ENCODE results near the gene NEK6. TPM values are rescaled to one million over a fixed set of nuclear protein-coding genes. Genes with fewer than 3 reads are reported as not detected.

Gene NEK6
- polyA plus RNA-seq, 1 experiment = 73.6 TPM

- ChIA-PET CTCF (no interaction called here), POLR2A (no interaction called here)
- TF ChIP-seq, protein P1, sequence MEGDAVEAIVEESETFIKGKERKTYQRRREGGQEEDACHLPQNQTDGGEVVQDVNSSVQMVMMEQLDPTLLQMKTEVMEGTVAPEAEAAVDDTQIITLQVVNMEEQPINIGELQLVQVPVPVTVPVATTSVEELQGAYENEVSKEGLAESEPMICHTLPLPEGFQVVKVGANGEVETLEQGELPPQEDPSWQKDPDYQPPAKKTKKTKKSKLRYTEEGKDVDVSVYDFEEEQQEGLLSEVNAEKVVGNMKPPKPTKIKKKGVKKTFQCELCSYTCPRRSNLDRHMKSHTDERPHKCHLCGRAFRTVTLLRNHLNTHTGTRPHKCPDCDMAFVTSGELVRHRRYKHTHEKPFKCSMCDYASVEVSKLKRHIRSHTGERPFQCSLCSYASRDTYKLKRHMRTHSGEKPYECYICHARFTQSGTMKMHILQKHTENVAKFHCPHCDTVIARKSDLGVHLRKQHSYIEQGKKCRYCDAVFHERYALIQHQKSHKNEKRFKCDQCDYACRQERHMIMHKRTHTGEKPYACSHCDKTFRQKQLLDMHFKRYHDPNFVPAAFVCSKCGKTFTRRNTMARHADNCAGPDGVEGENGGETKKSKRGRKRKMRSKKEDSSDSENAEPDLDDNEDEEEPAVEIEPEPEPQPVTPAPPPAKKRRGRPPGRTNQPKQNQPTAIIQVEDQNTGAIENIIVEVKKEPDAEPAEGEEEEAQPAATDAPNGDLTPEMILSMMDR (IDR thresholded peaks at IDR 0.05; ENCODE audit: insufficient read depth, low read depth, low read length) = no peak
- DNase-seq (ENCODE audit: low read depth) = no peak
- Histone ChIP-seq H3K36me3 (ENCODE audit: control insufficient read depth, insufficient read depth, low read length) (peaks cover 1% of the 10 kb centered on the region; the same call in 1 of the 2 replicates), H3K27me3 (ENCODE audit: control insufficient read depth, insufficient read depth, low read length) (no peaks in the 10 kb centered on the region), H3K4me3 (ENCODE audit: low read depth, low read length) (no peak overlapping the region)
Observed at GRCh38 chr9:124283228-124283814, 25.6 kb downstream of the NEK6 start.

DNA sequence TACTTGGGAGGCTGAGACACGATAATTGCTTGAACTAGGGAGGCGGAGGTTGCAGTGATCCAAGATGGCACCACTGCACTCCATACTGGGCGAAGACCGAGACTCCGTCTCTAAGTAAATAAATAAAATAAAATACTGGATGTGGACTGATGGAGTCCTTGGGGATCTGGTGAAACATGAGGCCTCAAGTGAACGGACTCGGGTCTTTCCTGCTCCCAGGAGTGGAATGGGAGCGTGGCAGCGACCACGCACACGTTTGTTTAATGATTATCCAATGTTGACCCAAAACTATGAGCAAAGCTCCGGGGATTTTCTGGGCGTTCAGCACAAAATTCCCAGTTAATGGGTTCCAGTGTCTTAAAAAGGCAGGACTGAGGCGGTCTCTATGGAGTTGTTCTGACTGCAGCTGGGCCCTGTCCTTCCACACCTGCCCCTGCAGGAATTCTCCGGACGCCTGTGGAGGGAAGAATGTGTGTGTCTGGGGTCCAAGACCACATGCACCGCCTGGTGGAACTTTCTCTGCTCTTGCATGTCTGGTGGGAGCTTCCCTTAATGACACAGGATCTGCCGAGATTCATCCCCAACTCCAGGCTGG, 26.6 kb downstream of the NEK6 start:
- ChIA-PET POLR2A (no interaction called here), CTCF (no interaction called here)
- TF ChIP-seq, protein P1 (IDR thresholded peaks at IDR 0.05; ENCODE audit: insufficient read depth, low read depth, low read length) = no peak
- Histone ChIP-seq H3K36me3 (ENCODE audit: control insufficient read depth, insufficient read depth, low read length) (peaks cover 2% of the 10 kb centered on the region; the same call in 1 of the 2 replicates), H3K4me3 (ENCODE audit: low read depth, low read length) (no peak overlapping the region), H3K27me3 (ENCODE audit: control insufficient read depth, insufficient read depth, low read length) (no peaks in the 10 kb centered on the region)
- no peak for DNase-seq (ENCODE audit: low read depth)

GRCh38 chr9:124284940-124285441, 27.2 kb downstream of the NEK6 start:
- TF ChIP-seq, protein P1 (IDR thresholded peaks at IDR 0.05; ENCODE audit: insufficient read depth, low read depth, low read length) = no peak
- no peak overlapping the region for H3K4me3 ChIP-seq (ENCODE audit: low read depth, low read length)
- POLR2A ChIA-PET = no interaction called here
- H3K36me3 ChIP-seq (ENCODE audit: control insufficient read depth, insufficient read depth, low read length) = peaks cover 8% of the 10 kb centered on the region
- CTCF ChIA-PET = no interaction called here
- no peaks in the 10 kb centered on the region for H3K27me3 ChIP-seq (ENCODE audit: control insufficient read depth, insufficient read depth, low read length)
- peak; percentile 40 for DNase-seq (ENCODE audit: low read depth)

- Histone ChIP-seq H3K4me3 (ENCODE audit: low read depth, low read length) (no peak overlapping the region), H3K27me3 (ENCODE audit: control insufficient read depth, insufficient read depth, low read length) (no peaks in the 10 kb centered on the region), H3K36me3 (ENCODE audit: control insufficient read depth, insufficient read depth, low read length) (peaks cover 8% of the 10 kb centered on the region)
- ChIA-PET CTCF (interaction anchor here (1.6 kb wide), 1 partner anchor 159 kb away, joined by 6 read pairs; no protein-coding TSS in a partner anchor), POLR2A (no interaction called here)
- TF ChIP-seq, protein P1 (IDR thresholded peaks at IDR 0.05; ENCODE audit: insufficient read depth, low read depth, low read length) = no peak
- DNase-seq (ENCODE audit: low read depth) = no peak
Observed at GRCh38 chr9:124285490-124285889, 27.7 kb downstream of the NEK6 start.

DNA sequence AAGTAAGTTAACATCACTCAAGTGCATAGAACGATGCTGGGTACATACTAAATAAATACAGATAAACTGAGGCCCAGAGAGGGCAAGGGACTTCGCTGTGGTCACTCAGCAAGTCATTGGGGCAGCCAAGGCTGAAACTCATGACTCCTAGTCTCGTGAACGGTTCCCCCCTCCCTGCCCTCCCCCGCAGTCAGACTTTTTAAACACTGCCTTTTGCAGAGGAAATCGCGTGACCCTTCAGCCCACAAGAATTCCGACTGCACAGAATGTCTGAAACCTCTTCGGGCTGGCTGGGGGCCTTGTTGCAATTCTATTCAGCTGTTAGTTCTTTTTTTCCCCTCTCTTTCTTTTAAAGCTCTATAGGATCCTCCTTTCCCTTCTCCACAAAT, 28.1 kb downstream of the NEK6 start:
- Histone ChIP-seq H3K36me3 (ENCODE audit: control insufficient read depth, insufficient read depth, low read length) (peaks cover 8% of the 10 kb centered on the region), H3K27me3 (ENCODE audit: control insufficient read depth, insufficient read depth, low read length) (no peaks in the 10 kb centered on the region), H3K4me3 (ENCODE audit: low read depth, low read length) (no peak overlapping the region)
- DNase-seq (ENCODE audit: low read depth) = peak; percentile 93
- TF ChIP-seq, protein P1 (IDR thresholded peaks at IDR 0.05; ENCODE audit: insufficient read depth, low read depth, low read length) = no peak
- ChIA-PET CTCF (interaction anchor here (1.6 kb wide), 1 partner anchor 159 kb away, joined by 6 read pairs; no protein-coding TSS in a partner anchor), POLR2A (interaction anchor here (0.7 kb wide), 1 partner anchor 26 kb away, joined by 3 read pairs; no protein-coding TSS in a partner anchor)
